GM23248 (cell line): ENCODE results near the gene PDLIM5. TPM values are rescaled to one million over a fixed set of nuclear protein-coding genes. Genes with fewer than 3 reads are reported as not detected.

ENCODE experiments used
- DNase-seq: peaks from one replicate; pipeline ENCODE4 v3.0.0-alpha.2; 2015
- H2AFZ ChIP-seq: fragments of 200-600 bp; sonication (generic); 2 replicates; pipeline ENCODE4 v1.6.1; 2016; ENCODE audit warnings: antibody characterized with exemption
- H3F3A ChIP-seq: fragments of 200-600 bp; sonication (generic); 2 replicates; pipeline ENCODE4 v1.6.1; 2016; ENCODE audit warnings: mild to moderate bottlenecking, antibody characterized with exemption, mixed run types; ENCODE audit not compliant: insufficient read depth
- H3K27ac ChIP-seq: fragments of 200-600 bp; sonication (generic); 2 replicates; pipeline ENCODE4 v1.5.1; 2016; ENCODE audit warnings: mild to moderate bottlenecking
- H3K27me3 ChIP-seq: fragments of 200-600 bp; sonication (generic); replicated peaks from 2 replicates; pipeline ENCODE4 v1.6.1; 2016; ENCODE audit warnings: mild to moderate bottlenecking; ENCODE audit not compliant: insufficient read depth
- H3K36me3 ChIP-seq: fragments of 200-600 bp; sonication (generic); 2 replicates; pipeline ENCODE4 v1.6.1; 2016; ENCODE audit warnings: low read depth, mild to moderate bottlenecking
- H3K4me1 ChIP-seq: fragments of 200-600 bp; sonication (generic); 2 replicates; pipeline ENCODE4 v1.6.1; 2016; ENCODE audit warnings: mild to moderate bottlenecking; ENCODE audit not compliant: insufficient read depth
- H3K4me2 ChIP-seq: fragments of 200-600 bp; sonication (generic); one replicate; pipeline ENCODE4 v1.6.1; 2016; ENCODE audit warnings: mild to moderate bottlenecking; ENCODE audit not compliant: unreplicated experiment
- H3K4me3 ChIP-seq: fragments of 200-600 bp; sonication (generic); 2 replicates; pipeline ENCODE4 v1.5.1; 2016; ENCODE audit warnings: mild to moderate bottlenecking
- H3K79me2 ChIP-seq: fragments of 200-600 bp; sonication (generic); 2 replicates; pipeline ENCODE4 v1.6.1; 2016; ENCODE audit warnings: mild to moderate bottlenecking; ENCODE audit not compliant: insufficient read depth
- H3K9ac ChIP-seq: fragments of 200-600 bp; sonication (generic); 2 replicates; pipeline ENCODE4 v1.6.1; 2016; ENCODE audit warnings: mild to moderate bottlenecking
- H3K9me2 ChIP-seq: fragments of 200-600 bp; sonication (generic); 2 replicates; pipeline ENCODE4 v1.6.1; 2016; ENCODE audit warnings: mixed run types, mild to moderate bottlenecking, moderate library complexity; ENCODE audit not compliant: insufficient read depth
- H3K9me3 ChIP-seq: fragments of 200-600 bp; sonication (generic); one replicate; pipeline ENCODE4 v1.6.1; 2017; ENCODE audit warnings: low read depth
- H4K20me1 ChIP-seq: fragments of 200-600 bp; sonication (generic); 2 replicates; pipeline ENCODE4 v1.6.0; 2016; ENCODE audit not compliant: insufficient read depth
- EZH2 ChIP-seq: fragments of 200-600 bp; sonication (generic); IDR thresholded peaks from 2 replicates; pipeline ENCODE4 v1.6.1; 2018; ENCODE audit warnings: antibody characterized with exemption, mild to moderate bottlenecking; ENCODE audit not compliant: insufficient read depth, poor library complexity, severe bottlenecking
- EZH2phosphoT487 ChIP-seq: fragments of 200-600 bp; sonication (generic); IDR thresholded peaks from 2 replicates; pipeline ENCODE4 v1.6.1; 2018; ENCODE audit warnings: antibody characterized with exemption, moderate library complexity, mild to moderate bottlenecking, low read depth; ENCODE audit not compliant: insufficient read depth
- WGBS, 2 experiments: methylation state at CpG; one replicate each; pipeline ENCODE4 v1.1.6; 2015 to 2017; ENCODE audit warnings: low lambda C conversion rate in 2 of 2, low coverage in 1 of 2; ENCODE audit errors: missing lambda C conversion rate in 2 of 2; 5-methylcytosine and 5-hydroxymethylcytosine counted together
- in situ Hi-C: fragments of 300-500 bp; cut with MboI; formaldehyde crosslinking; loops from 2 replicates; pipeline ENCODE4 v1.15.0; 2020
- polyA plus RNA-seq: library from polyadenylated mRNA; unstranded; fragments of >200 nt; fragmentation: Nextera tagmentation; extraction: Ambion mirVana; gene quantifications from 2 replicates; pipeline ENCODE4 v1.2.1, GENCODE V29; 2016
- total RNA-seq: library from RNA; depleted of rRNA; stranded (reverse); fragments of >200 nt; shearing (Covaris generic); gene quantifications from 2 replicates; pipeline ENCODE4 v1.2.3, GENCODE V29; 2014

The PDLIM5 gene
- total and polyA plus RNA-seq, 2 experiments from 2014 or later = 115 to 149 TPM

GRCh38 chr4:94576210-94576609 is 124.5 kb downstream of the PDLIM5 start:
- Histone ChIP-seq H3F3A (peaks cover 15% of the 10 kb centered on the region; the same call in 1 of the 2 replicates), H3K4me1 (peaks cover 40% of the 10 kb centered on the region), H3K4me2 (no peak overlapping the region), H4K20me1 (no peaks in the 10 kb centered on the region), H3K79me2 (peaks cover 88% of the 10 kb centered on the region), H3K4me3 (no peak overlapping the region), H3K9me3 (no peaks in the 10 kb centered on the region), H3K27me3 (no peaks in the 10 kb centered on the region), H3K9me2 (no peaks in the 10 kb centered on the region), H2AFZ (no peak overlapping the region), H3K9ac (no peak overlapping the region), H3K27ac (no peak overlapping the region), H3K36me3 (peaks cover 9% of the 10 kb centered on the region)
- in situ Hi-C loops = loop anchor here (25.0 kb wide), 1 partner anchor 789 kb away; no protein-coding TSS in a partner anchor
- TF ChIP-seq EZH2 = no peak
- no peak for TF ChIP-seq EZH2phosphoT487
- WGBS, 2 experiments = 79 to 87% methylated on average over 3 of the region's 3 CpGs
- DNase-seq = no peak

GRCh38 chr4:94577136-94577535 is 125.4 kb downstream of the PDLIM5 start:
- Histone ChIP-seq H3F3A (peaks cover 15% of the 10 kb centered on the region; the same call in 1 of the 2 replicates), H3K27ac (peak overlapping the region; percentile 23), H3K9ac (no peak overlapping the region), H3K27me3 (no peaks in the 10 kb centered on the region), H3K9me2 (no peaks in the 10 kb centered on the region), H4K20me1 (no peaks in the 10 kb centered on the region), H3K4me1 (peaks cover 41% of the 10 kb centered on the region), H3K4me3 (no peak overlapping the region), H3K79me2 (peaks cover 88% of the 10 kb centered on the region), H3K36me3 (peaks cover 9% of the 10 kb centered on the region), H2AFZ (no peak overlapping the region), H3K9me3 (no peaks in the 10 kb centered on the region), H3K4me2 (no peak overlapping the region)
- DNase-seq = peak; percentile 82
- 34 to 40% methylated on average over 1 of the region's 1 CpG for WGBS, 2 experiments
- no peak for TF ChIP-seq EZH2phosphoT487
- TF ChIP-seq EZH2 = no peak
- in situ Hi-C loops = loop anchor here (25.0 kb wide), 1 partner anchor 790 kb away; no protein-coding TSS in a partner anchor

- H3K9me2 ChIP-seq = no peaks in the 10 kb centered on the region
- H3K79me2 ChIP-seq = peaks cover 82% of the 10 kb centered on the region
- no peak overlapping the region for H3K9ac ChIP-seq
- no peak overlapping the region for H3K4me2 ChIP-seq
- WGBS, 2 experiments = 54 to 57% methylated on average over 2 of the region's 2 CpGs
- peaks cover 9% of the 10 kb centered on the region for H3K36me3 ChIP-seq
- H3K4me3 ChIP-seq = no peak overlapping the region
- H3K27ac ChIP-seq = no peak overlapping the region
- in situ Hi-C loops = loop anchor here (25.0 kb wide), 1 partner anchor 791 kb away; no protein-coding TSS in a partner anchor
- peaks cover 50% of the 10 kb centered on the region for H3K4me1 ChIP-seq
- no peaks in the 10 kb centered on the region for H3K9me3 ChIP-seq
- H2AFZ ChIP-seq = no peak overlapping the region
- no peak for TF ChIP-seq EZH2phosphoT487
- no peak for TF ChIP-seq EZH2
- DNase-seq = peak; percentile 27
- H3K27me3 ChIP-seq = no peaks in the 10 kb centered on the region
- peaks cover 10% of the 10 kb centered on the region; the same call in 1 of the 2 replicates for H3F3A ChIP-seq
- H4K20me1 ChIP-seq = no peaks in the 10 kb centered on the region
Measured at GRCh38 chr4:94578195-94578594, 126.5 kb downstream of the PDLIM5 start.

GRCh38 chr4:94581766-94582165 is 130.0 kb downstream of the PDLIM5 start:
- in situ Hi-C loops = loop anchor here (25.0 kb wide), 1 partner anchor 794 kb away; no protein-coding TSS in a partner anchor
- Histone ChIP-seq H3K9ac (no peak overlapping the region), H2AFZ (no peak overlapping the region), H3K9me2 (no peaks in the 10 kb centered on the region), H3K4me2 (no peak overlapping the region), H3K27me3 (no peaks in the 10 kb centered on the region), H3K9me3 (no peaks in the 10 kb centered on the region), H4K20me1 (no peaks in the 10 kb centered on the region), H3K79me2 (peaks cover 67% of the 10 kb centered on the region), H3K36me3 (peaks cover 18% of the 10 kb centered on the region), H3F3A (peaks cover 13% of the 10 kb centered on the region; the same call in 1 of the 2 replicates), H3K4me1 (peaks cover 39% of the 10 kb centered on the region), H3K27ac (no peak overlapping the region), H3K4me3 (no peak overlapping the region)
- TF ChIP-seq EZH2 (no peak), EZH2phosphoT487 (no peak)
- DNase-seq = no peak
- 97 to 100% methylated on average over 2 of the region's 2 CpGs for WGBS, 2 experiments
